ENCODE results near the gene WDR5B. TPM values are rescaled to one million over a fixed set of nuclear protein-coding genes. Genes with fewer than 3 reads are reported as not detected.

The WDR5B gene
- total and polyA plus RNA-seq, 2 of the 4 experiments (the other 2 are of a cell fraction), result 3.1 to 5.6 TPM

DNA sequence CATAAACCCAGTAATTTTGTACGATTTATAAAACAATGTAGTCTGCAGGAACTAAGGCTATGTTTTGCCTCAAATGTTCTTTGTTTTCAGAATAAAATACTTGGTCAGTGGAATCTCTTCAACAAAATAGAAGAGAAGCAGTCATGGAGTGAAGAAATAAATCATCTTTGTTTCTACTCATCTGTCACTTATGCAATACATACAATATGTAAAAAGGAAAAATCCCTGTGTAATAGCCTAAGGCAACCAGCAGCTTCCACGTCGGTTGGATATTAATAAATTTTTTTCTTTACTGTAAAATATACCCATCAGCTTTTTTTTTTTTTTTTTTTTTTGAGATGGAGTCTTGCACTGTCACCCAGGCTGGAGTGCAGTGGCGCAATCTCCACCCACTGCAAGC is 5.2 kb upstream of the WDR5B start:
- Histone ChIP-seq H3K23ac (ENCODE audit: low read depth, low read length) (no peak overlapping the region), H3K18ac (ENCODE audit: low read depth, low read length) (no peak overlapping the region), H3K27ac (ENCODE audit: insufficient read depth, low read length) (no peak overlapping the region), H3K9me3 (ENCODE audit: control insufficient read depth, insufficient read depth, low read length) (no peaks in the 10 kb centered on the region), H2AK9ac (replicated peaks; ENCODE audit: low read depth, low read length, poor library complexity) (no peak overlapping the region), H2AFZ (replicated peaks; ENCODE audit: low read length, poor library complexity) (no peak overlapping the region), H4K91ac (ENCODE audit: insufficient read depth, low read depth, low read length) (no peak overlapping the region), H4K5ac (ENCODE audit: low read depth, low read length) (no peak overlapping the region), H3K4me3 (ENCODE audit: insufficient read depth, low read depth, low read length) (no peak overlapping the region), H3K9ac (ENCODE audit: low read depth, low read length) (no peak overlapping the region), H3K4me2 (ENCODE audit: low read depth, low read length) (no peak overlapping the region), H2AK5ac (ENCODE audit: low read depth, low read length) (no peak overlapping the region), H3K9me1 (ENCODE audit: insufficient read depth, low read length) (no peaks in the 10 kb centered on the region; the same call in 1 of the 2 replicates), H3K4ac (ENCODE audit: low read depth, low read length) (no peak overlapping the region), H3K79me1 (ENCODE audit: low read depth in 1 of 2, low read length in 2 of 2) (peaks cover 18 to 36% of the 10 kb centered on the region in 2 experiments; a peak in 3 of 4 replicates), H3K4me1 (ENCODE audit: control insufficient read depth, insufficient read depth, low read length) (peaks cover 2% of the 10 kb centered on the region), H4K20me1 (ENCODE audit: insufficient read depth, low read length) (no peaks in the 10 kb centered on the region), H2BK15ac (ENCODE audit: low read depth, low read length) (no peak overlapping the region), H2BK20ac (ENCODE audit: low read depth, low read length) (no peak overlapping the region), H3K14ac (replicated peaks; ENCODE audit: low read depth, low read length) (no peak overlapping the region), H2BK5ac (ENCODE audit: low read depth, low read length, poor library complexity, severe bottlenecking) (no peak overlapping the region), H3K56ac (ENCODE audit: extremely low read depth, insufficient read depth, low read length) (no peak overlapping the region), H3K27me3 (ENCODE audit: control insufficient read depth, insufficient read depth, low read length) (no peaks in the 10 kb centered on the region), H2BK120ac (ENCODE audit: low read depth, low read length) (no peak overlapping the region), H3K36me3 (ENCODE audit: control insufficient read depth, insufficient read depth, low read length) (peaks cover 13% of the 10 kb centered on the region), H4K8ac (ENCODE audit: low read depth in 2 of 2, low read length in 2 of 2) (no peak overlapping the region)
- POLR2A ChIA-PET (ENCODE audit: unreplicated experiment), result interaction anchor here (0.6 to 0.7 kb wide), 2 partner anchors 9 to 18 kb away, joined by 4 to 7 read pairs; no protein-coding TSS in a partner anchor
- dilution Hi-C loops (cut with HindIII; ENCODE audit: low sequenced_read_pairs, unreplicated experiment) (no loop called here), intact Hi-C loops (cut with micrococcal nuclease) (no loop called here), in situ Hi-C loops (cut with MboI; ENCODE audit: low sequenced_read_pairs) (no loop called here)
- no CpG with 5 or more reads among the region's 4 CpGs for WGBS, 2 experiments (ENCODE audit: extremely low coverage in 2 of 2, insufficient read length in 1 of 2)
- BruUV-seq (replicated peaks), result no TSS peak
- TF ChIP-seq MAFK (IDR thresholded peaks at IDR 0.05; ENCODE audit: low read depth, low read length) (no peak), POLR2A (IDR thresholded peaks at IDR 0.05; ENCODE audit: low read depth, low read length) (no peak), NFE2L2 (IDR thresholded peaks at IDR 0.05; ENCODE audit: low read depth, low read length) (no peak), RCOR1 (IDR thresholded peaks at IDR 0.05; ENCODE audit: insufficient replicate concordance, low read length) (no peak), RAD21 (IDR thresholded peaks at IDR 0.05; ENCODE audit: low read length) (no peak), CEBPB (IDR thresholded peaks at IDR 0.05; ENCODE audit: low read depth, low read length) (no peak), MAZ (IDR thresholded peaks at IDR 0.05; ENCODE audit: borderline replicate concordance, low read depth, low read length) (no peak), CHD1 (IDR thresholded peaks at IDR 0.05; ENCODE audit: low read depth, low read length) (no peak), BHLHE40 (IDR thresholded peaks at IDR 0.05; ENCODE audit: low read depth, low read length) (no peak), RFX5 (IDR thresholded peaks at IDR 0.05; ENCODE audit: low read depth, low read length) (no peak)
- TF ChIP-seq, protein P1, sequence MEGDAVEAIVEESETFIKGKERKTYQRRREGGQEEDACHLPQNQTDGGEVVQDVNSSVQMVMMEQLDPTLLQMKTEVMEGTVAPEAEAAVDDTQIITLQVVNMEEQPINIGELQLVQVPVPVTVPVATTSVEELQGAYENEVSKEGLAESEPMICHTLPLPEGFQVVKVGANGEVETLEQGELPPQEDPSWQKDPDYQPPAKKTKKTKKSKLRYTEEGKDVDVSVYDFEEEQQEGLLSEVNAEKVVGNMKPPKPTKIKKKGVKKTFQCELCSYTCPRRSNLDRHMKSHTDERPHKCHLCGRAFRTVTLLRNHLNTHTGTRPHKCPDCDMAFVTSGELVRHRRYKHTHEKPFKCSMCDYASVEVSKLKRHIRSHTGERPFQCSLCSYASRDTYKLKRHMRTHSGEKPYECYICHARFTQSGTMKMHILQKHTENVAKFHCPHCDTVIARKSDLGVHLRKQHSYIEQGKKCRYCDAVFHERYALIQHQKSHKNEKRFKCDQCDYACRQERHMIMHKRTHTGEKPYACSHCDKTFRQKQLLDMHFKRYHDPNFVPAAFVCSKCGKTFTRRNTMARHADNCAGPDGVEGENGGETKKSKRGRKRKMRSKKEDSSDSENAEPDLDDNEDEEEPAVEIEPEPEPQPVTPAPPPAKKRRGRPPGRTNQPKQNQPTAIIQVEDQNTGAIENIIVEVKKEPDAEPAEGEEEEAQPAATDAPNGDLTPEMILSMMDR (conservative IDR thresholded peaks at IDR 0.05; ENCODE audit: low read depth, low read length), result no peak
- TF ChIP-seq, protein P2, sequence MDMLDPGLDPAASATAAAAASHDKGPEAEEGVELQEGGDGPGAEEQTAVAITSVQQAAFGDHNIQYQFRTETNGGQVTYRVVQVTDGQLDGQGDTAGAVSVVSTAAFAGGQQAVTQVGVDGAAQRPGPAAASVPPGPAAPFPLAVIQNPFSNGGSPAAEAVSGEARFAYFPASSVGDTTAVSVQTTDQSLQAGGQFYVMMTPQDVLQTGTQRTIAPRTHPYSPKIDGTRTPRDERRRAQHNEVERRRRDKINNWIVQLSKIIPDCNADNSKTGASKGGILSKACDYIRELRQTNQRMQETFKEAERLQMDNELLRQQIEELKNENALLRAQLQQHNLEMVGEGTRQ (IDR thresholded peaks at IDR 0.05; ENCODE audit: low read depth, low read length), result no peak
- CTCF ChIA-PET, result interaction anchor here (0.6 to 1.2 kb wide), 2 partner anchors 10 to 91 kb away, joined by 4 read pairs; no protein-coding TSS in a partner anchor
- ATAC-seq (ENCODE audit: low read depth) (no peak), DNase-seq (no peak)
